SHP77 treated with DMSO at 0.1 percent for 48 hours (cell line): Measurements from ENCODE around the gene FADD.
"Not testable (repeated sequence)": the region's sequence is repeated elsewhere in the genome, so short reads cannot be mapped to it uniquely, and the experiment has no call there.

Source experiments
- DNase-seq: peaks from one replicate; lab custom pipeline; 2025; lab: John Stamatoyannopoulos, UW

The FADD gene

DNA sequence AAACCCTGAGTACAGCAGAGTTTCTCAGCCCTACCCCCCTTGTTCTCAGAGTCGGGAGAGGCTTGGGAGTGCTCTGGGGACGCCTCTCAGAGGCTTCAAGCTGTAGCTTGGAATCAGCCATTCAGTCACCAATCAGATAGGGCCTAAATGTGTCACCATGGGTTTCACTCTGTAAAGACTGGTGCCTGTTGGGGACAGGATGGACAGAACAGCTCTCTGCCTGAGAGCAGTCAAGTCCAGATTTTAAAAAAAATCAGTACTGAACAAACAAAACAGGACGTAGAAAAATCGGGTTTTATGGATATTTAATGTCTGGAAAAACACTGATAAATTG is 1.3 kb downstream of the FADD start:
- no peak for DNase-seq

DNA sequence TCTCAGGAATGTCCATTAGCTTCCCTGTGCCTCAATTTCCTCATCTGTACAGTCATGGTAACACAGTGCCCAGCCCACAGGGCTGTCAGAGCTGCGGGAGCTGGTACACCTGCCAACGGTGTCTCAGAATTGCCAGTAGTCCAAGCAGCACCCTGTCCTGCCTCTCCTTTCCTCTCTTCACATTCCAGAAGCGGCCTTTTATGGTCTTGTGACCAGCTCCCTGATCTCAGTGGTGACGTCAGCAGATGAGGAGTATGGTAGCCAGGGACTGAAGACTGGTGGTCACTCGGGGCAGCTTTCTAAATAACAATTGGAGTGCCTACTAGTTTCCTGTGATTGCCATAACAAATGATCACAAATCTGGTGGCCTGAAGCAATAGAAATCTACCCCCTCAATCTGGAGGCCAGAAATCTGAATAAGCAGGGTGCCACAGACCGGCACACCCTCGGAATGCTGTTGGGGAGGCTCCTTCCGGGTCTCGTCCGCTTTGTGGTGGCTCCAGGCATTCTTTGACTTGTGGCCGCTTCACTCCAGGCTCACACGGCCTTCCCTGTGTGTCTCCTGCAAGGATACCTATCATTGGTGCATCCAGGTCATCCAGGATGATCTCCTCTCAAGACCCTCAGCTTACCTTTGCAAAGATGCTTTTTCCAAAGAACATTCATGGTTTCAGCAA is 2.1 kb downstream of the FADD start:
- no peak for DNase-seq

DNA sequence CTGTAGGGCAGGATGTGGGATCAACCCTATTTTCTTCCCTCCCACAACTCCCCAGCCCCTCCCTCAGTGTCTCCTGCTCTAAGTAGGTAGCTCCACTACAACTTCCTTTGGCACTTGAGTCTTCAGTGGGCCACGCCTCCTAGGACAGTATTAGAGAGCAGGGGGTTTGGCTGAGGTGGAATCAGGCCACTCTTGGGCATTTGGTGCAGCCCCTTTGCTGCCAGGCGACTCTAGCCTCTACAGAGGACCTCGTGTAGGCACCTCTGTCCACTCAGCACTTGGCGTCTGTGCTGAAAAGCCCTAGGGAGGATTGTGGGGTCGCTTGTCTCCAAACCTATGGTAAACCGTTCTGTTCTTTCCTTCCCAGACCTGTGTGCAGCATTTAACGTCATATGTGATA is 2.7 kb downstream of the FADD start:
- DNase-seq: no peak

DNA sequence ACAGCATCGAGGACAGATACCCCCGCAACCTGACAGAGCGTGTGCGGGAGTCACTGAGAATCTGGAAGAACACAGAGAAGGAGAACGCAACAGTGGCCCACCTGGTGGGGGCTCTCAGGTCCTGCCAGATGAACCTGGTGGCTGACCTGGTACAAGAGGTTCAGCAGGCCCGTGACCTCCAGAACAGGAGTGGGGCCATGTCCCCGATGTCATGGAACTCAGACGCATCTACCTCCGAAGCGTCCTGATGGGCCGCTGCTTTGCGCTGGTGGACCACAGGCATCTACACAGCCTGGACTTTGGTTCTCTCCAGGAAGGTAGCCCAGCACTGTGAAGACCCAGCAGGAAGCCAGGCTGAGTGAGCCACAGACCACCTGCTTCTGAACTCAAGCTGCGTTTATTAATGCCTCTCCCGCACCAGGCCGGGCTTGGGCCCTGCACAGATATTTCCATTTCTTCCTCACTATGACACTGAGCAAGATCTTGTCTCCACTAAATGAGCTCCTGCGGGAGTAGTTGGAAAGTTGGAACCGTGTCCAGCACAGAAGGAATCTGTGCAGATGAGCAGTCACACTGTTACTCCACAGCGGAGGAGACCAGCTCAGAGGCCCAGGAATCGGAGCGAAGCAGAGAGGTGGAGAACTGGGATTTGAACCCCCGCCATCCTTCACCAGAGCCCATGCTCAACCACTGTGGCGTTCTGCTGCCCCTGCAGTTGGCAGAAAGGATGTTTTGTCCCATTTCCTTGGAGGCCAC is 3.3 kb downstream of the FADD start:
- no peak for DNase-seq

DNA sequence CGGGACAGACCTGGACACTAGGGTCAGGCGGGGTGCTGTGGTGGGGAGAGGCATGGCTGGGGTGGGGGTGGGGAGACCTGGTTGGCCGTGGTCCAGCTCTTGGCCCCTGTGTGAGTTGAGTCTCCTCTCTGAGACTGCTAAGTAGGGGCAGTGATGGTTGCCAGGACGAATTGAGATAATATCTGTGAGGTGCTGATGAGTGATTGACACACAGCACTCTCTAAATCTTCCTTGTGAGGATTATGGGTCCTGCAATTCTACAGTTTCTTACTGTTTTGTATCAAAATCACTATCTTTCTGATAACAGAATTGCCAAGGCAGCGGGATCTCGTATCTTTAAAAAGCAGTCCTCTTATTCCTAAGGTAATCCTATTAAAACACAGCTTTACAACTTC is 3.9 kb downstream of the FADD start:
- DNase-seq: no peak

DNA sequence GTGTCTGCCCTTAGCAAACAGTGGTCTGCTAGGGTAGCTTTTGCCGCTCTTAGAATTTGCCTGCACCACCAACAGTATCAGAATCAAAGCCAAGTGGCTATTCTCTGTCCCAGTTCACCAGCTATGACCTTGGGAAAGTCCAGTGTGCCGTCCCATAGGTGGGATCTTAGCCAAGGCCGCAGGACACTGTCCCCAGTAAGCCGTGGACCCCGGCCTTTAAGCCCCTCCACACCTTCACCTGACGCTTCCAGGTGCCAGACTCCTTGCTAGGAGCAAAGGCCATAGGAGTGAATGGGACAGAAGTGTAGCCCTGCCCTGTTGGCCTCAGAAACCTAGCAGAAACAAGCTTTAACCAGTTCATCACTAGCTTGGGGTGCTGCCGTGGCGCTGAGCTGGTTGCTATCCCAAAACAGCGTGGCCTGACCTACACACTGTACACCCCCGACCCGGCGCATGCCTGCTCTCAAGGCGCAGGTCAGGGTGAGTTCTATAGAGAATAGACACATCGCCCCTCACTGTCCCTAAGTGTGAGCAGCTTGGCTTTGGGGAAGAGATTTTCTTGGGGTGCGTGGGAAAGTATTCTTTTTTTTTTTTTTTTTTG is 4.5 kb downstream of the FADD start:
- no peak for DNase-seq

DNA sequence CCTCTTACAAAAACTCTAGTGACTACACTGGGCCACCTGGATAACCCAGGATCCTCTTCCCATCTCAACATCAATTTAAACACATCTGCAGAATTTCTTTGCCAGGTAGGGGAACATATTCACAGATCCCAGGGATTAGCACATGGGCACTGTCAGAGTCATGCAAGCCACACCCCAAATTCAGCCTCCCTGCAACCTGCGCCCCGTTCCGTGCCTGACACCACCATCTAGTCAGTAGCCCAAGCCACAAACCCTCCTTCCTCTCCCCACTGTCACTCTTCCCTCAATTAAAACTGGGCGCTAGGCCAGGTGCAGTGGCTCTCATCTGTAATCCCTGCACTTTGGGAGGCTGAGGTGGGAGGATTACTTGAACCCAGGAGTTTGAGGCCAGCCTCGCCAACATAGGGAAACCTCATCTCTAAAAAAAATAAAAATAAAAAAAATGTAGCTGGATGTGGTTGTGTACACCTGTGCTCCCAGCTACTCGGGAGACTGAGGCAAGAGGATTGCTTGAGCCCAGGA is 6.4 kb downstream of the FADD start:
- no peak for DNase-seq

DNA sequence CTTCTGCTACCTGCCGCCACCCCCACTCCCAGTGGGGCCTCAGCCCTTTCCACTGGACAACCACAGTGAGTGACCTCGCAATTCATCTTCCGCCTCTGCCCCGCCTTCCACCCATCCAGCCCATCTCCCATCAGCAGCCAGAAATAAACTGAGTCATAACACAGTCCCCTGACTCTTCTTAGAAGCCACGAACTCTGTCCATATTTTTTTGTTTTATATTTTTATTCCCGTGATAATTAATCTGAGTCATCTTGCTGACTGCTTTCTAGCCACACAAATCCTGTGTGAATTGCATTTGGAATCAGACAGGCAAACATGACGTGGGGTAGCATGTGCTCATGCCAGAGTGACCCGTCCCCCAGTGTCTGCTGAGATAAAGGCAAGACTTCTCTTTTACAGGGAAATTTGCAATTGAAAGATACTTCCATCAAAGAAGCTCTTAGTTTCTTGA is 7.0 kb downstream of the FADD start:
- DNase-seq: no peak

DNA sequence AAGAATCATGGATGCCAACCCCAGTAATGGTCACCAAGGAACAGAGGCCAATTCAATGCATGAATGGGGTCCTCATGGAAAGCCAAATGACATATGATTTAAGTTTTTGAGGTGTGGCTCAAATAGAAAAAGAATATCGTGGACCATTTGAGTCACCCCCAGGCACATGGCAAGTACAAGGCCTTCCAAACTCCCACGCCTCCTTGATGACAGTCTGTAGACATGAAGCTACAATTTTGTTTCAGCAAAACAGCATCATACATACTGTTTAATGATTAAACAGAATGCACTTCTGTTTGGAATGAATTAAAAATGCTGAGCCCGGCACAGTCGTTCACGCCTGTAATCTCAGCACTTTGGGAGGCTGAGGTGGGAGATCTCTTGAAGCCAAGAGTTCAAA is 7.4 kb downstream of the FADD start:
- no peak for DNase-seq

DNA sequence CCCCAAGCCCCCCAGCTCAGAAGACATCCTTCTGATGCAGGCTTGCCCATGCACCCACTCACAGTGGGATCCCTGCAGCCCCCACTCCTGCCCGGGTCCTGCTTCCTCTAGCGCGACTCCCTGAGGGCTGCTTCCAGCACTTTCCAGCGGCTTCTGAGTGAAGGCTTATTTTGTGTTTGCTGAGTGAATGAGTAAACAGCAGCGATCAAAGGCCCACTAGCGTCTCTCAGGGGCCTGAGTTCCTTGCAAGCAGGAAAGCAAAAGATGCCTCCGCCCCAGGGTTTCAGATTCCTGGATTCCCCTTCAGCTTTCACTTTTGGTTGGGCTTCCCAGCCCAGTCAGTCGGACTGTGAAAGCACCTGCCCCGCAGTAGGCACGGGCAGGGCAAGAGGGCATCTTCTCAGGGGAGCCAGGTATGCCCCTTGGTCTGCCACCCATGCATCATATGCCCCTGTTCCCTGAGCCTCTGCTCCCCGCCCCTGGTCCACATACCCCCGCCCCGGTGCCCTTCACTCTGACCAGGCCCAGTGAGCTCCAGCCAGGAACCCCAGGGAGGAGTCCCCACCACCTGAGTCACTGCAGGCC is 9.2 kb downstream of the FADD start:
- DNase-seq: no peak

DNA sequence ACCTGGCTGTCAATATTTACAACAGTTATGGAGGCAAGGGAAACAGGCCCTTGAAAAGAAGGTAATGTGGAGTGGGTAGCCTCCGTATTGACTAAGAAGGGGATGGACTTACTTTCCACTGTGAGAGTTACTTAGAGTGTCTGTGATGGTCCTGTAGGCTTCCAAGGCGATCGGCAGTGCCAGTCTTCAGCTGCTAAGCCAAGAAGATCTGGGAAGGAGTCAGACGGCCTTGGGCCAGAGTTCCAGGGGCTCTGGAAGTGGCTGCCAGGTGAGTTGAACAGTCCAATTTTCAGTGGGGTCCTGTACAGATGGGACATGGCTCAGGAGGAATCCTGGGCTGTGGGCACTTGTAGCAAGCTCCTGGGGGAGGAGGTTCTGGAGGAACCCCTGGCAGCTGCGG is 14.3 kb downstream of the FADD start:
- DNase-seq: not testable (repeated sequence)

DNA sequence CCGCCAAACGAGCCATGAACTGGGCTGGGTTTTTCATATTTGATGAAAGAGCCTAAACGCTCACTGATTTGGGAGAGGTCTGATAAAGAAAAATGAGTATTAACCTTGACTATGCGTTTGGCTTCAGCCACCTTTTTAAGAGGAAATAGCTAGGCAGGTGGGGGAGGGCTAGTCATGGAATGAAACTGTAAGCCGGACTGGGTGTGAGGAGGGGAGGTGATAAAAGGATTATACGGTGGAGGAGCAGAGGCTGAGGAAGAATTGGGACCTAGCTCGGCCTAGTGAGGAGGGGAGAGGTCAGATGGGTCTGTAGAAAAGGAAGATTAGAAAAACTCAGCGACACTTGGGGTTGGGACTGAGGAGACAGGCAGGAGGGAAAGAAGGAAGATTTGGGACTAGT is 15.0 kb downstream of the FADD start:
- DNase-seq: not testable (repeated sequence)

DNA sequence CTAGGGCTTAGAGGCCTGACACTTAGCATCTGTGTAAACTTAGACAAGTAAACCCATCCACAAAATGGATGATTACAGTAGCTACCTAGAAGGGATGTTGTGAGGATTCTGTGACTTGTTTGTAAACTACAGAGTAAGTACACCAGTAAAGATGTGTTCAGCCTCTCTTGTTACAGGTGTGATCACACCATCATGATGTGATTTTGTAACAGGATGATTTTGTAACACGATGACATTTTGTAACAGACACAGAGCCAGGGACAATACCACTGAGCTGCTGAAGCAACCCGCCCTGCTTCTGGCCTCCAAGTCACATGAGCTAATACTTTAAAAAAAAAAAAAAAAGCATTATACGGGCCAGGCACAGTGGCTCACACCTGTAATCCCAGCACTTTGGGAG is 17.0 kb downstream of the FADD start:
- DNase-seq: no peak

DNA sequence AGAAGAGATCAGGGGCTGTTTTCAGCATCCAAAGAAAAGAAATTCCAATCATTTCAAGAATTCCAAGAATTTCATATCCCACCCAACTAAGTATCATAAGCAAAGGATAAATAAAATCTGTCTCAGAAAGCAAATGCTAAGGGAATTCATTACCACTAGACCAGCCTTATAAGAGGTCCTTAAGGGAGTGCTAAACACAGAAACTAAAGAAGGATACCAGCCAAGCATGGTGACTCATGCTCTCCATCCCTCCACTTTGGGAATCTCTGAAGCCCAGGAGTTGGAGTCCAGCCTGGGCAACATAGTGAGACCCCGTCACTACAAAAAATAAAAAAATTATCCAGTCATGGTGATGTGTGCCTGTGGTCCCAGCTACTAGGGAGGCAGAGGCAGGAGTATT is 17.8 kb downstream of the FADD start:
- DNase-seq: no peak

DNA sequence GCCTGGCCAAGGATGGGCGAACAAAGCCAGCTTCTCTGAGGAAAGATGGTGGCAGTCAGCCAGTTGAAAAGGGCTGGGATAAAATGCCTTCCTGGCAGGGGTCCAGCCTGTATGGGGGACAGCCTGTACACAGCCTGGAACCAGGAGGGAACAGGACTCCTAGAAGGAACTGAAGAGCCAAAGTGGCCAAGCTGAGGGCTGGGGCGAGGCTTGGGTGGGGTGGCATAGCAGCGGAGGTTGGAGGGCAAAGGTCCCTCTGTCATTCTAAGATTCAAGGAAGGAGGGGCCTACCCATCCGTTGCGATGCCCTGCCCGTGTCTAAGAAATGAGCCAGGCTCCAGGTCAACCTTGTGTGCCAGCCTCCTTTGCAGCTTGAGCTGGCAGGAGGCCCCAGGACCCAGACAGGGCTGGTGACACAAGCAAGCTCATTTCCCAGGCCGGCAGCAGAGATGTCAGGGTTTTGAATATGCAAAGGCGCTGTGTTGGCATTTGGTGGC is 22.6 kb downstream of the FADD start:
- no peak for DNase-seq

DNA sequence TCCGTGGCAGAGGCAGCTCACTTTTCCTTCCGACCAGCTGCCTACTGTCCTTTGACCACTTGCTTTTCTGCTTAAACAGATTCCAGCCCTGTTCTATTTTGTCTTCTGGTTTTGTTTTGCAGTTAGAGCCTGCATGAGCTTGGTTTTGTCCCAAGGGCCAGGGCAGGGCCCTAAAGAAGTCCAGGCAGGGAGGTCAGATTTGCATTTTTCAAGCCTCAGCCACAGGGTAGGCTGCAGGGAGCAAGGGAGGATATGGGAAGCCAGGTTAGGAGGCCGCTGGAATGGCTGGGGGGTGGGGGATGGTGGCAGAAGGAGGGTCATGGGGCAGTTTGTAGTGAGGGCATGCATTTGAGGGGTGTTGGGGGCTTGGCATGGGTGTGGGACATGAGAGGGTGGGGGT is 23.1 kb downstream of the FADD start:
- DNase-seq: no peak

DNA sequence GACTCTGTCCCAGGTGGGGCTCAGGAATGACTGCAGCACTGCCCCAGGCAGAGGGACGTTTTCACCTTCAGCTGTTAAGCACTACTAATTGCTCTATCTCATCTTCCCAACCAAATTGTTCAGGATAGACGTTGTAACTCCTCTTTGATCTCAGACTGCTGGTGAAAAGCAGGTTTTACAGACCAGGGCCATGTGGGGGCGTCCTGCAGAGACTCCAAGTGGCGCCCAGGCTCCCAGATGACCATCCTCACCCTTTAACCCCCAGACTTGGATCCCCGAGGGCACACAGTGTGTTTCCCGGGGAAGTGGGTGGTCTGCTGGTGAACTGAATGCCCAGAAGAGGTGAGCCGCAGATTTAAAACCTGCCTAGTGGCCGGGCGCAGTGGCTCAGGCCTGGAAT is 23.9 kb downstream of the FADD start:
- DNase-seq: no peak

DNA sequence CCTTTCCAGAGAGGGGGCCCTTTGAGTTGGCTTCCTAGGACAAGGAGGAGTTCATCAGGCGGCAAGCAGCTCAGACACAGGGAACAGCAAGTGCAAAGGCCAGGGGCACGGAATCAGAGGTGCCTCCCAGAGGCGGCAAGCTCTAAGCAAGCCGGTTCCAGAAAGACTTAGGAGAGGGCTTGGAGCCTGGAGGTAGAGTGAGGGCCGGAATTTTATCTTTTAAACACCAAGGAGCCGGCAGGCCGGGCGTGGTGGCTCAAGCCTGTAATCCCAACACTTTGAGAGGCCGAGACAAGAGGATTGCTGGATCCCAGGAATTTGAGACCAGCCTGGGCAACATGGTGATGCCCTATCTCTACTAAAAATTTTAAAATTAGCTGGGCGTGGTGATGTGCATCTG is 26.6 kb downstream of the FADD start:
- no peak for DNase-seq

DNA sequence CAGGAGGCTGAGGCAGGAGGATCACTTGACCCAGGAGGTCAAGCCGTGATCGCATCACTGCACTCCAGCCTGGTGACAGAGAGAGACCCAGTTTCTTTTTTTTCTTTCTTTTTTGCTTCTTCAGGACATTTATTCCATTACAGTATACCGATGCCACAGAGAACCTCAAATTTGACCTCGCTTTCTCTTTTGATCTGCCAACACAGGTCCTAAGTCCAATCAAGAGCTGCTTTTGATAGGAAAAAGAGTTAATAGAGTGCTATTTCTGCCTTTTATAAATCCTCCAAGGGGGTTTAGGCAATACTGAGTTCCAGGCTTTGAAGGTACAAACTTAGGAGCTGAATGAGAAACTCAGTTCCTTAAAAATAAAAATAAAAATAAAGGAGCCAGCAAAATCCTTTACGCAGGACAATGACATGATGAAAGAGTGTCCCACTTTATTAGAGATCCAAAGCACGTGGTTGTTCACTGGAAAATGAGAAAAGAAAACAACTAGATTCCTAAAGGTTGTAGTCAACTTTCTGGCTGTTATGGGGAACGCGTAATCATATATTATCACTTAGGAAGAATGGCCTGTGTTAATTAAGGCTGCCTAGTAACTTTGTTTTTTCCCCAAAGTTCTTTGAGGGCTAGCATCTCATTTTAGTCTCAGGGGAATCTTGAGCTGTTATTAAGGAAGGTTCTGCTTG is 27.2 kb downstream of the FADD start:
- no peak for DNase-seq

DNA sequence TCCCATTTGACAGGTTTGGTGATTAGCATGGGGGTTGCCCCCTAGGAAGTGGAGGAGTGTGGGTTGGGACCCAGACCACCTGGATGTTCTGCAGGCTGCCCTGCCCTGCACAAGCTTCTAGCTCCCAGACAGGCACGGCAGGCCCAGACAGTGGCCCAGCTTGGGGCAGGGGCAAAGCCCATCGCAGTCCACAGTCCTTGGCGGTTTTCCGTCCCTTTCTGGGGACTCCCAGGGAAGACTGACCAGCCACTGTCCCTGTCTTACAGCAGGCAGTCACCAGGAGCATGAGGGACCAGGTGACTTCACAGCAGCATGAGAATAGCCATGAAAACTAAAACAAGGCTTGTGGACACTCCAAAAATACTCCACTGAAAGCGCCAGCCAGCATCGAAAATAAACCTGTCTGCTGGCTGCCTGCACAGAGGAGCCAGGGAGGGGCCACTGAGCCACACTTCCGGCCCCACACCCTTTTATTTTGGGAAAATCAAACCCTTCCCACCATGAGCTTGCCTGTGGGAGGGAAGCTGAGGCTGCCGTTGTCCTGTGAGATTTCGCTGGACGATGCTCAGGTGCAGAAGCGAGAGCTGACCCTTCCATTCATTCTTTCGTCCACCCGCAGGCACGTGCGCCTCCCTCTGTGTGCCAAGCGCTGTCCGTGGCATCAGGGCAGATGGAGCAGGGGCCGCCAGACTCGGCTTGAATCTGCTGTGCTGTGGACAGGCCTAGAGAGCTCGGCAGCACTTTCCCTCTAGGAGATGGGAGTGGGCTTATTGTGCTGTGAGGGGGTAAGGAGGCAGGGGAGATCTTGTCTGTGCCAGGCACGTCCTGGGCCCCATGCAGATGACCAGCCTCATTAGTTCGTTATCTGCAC is 28.0 kb downstream of the FADD start:
- DNase-seq: no peak

DNA sequence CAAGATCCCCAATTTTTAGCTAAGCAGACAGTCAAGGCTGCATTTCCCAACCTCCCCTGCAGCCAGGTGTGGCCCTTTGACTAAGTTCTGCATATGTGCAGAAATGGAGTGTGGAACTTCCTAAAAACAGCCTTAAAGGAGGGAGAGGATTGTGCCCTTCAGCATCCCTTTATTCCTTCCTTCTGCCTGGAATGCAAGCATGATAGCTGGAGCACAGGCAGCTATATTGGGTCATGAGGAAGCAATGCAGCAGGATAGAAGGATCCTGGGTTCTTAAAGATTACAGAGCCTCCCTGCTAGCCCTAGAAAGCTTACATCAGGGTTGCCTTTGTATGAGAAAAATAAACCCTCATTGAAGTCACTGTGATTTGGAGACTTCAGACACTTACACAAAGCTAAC is 29.9 kb downstream of the FADD start:
- DNase-seq: no peak
